Peyer's patch (tissue), 4 donors: ENCODE measurements around the gene ETF1. TPM values are rescaled to one million over a fixed set of nuclear protein-coding genes. Genes with fewer than 3 reads are reported as not detected.

Source experiments
- DNase-seq, 3 donors: peaks; one replicate each; pipeline ENCODE4 v3.0.0-alpha.2; 2017 to 2019
- H3K27ac ChIP-seq, 4 donors: fragments of 200-600 bp; sonication (generic); one replicate each; pipeline ENCODE4 v1.5.1; 2016 to 2019
- H3K27me3 ChIP-seq, 2 donors: fragments of 200-600 bp; sonication (generic); one replicate each; pipeline ENCODE4 v1.5.1; 2019
- H3K36me3 ChIP-seq, 3 donors: fragments of 200-600 bp; sonication (generic); one replicate each; pipeline ENCODE4 v1.5.1; 2016 to 2019
- H3K4me1 ChIP-seq, 4 donors: fragments of 200-600 bp; sonication (generic); one replicate each; pipeline ENCODE4 v1.5.1; 2016 to 2019
- H3K4me3 ChIP-seq, 4 donors: fragments of 200-600 bp; sonication (generic); 1 replicate in 3 of 4; 2 replicates in 1 of 4; pipeline ENCODE4 v1.5.1; 2016 to 2019; ENCODE audit warnings: mild to moderate bottlenecking in 1 of 4
- H3K9me3 ChIP-seq, 4 donors: fragments of 200-600 bp; sonication (generic); one replicate each; pipeline ENCODE4 v1.5.1; 2016 to 2019; ENCODE audit warnings: mild to moderate bottlenecking in 1 of 4
- CTCF ChIP-seq, 6 experiments: fragments of 450-650 bp in 4 of 6; fragments of 200-600 bp in 2 of 6; sonication (generic) in 1 of 6; IDR thresholded peaks; one replicate each; pipeline ENCODE4 v1.5.1; 2017 to 2019; ENCODE audit warnings: antibody characterized with exemption in 6 of 6, mild to moderate bottlenecking in 3 of 6, moderate library complexity in 1 of 6
- POLR2A ChIP-seq, 2 donors: fragments of 450-650 bp; IDR thresholded peaks; one replicate each; pipeline ENCODE4 v1.5.1; 2017; ENCODE audit warnings: antibody characterized with exemption in 2 of 2, mild to moderate bottlenecking in 2 of 2, moderate library complexity in 2 of 2
- total RNA-seq, 4 donors: library from RNA; depleted of rRNA; stranded (reverse); fragments of >200 nt; gene quantifications; one replicate each; pipeline ENCODE4 v1.1.0, GENCODE V29; 2016

The ETF1 gene
- total RNA-seq, 4 donors from 2014 or later = 33.3 to 75.1 (median 39.3) TPM

GRCh38 chr5:138542180-138542955, 668 bp downstream of the ETF1 start:
- DNase-seq = no peak
- Histone ChIP-seq H3K4me1 (peaks cover 0 to 55% (median 23%) of the 10 kb centered on the region in 4 donors), H3K4me3 (peak overlapping the region; percentile 79 to 95 (median 84)), H3K27ac (peak overlapping the region; percentile 95 to 99 (median 98)), H3K9me3 (no peaks in the 10 kb centered on the region), H3K36me3 (no peaks in the 10 kb centered on the region), H3K27me3 (no peaks in the 10 kb centered on the region)
- TF ChIP-seq CTCF (IDR thresholded peaks at IDR 0.05) (no peak), POLR2A (IDR thresholded peaks at IDR 0.05) (no peak)

- Histone ChIP-seq H3K4me1 (peaks cover 0 to 54% (median 23%) of the 10 kb centered on the region in 4 donors), H3K4me3 (peak overlapping the region; percentile 79 to 95 (median 84))
These were observed 1.4 kb downstream of the ETF1 start for GRCh38 chr5:138541511-138542179.

GRCh38 chr5:138539791-138540190, 3.2 kb downstream of the ETF1 start:
- peaks cover 0 to 41% (median 20%) of the 10 kb centered on the region in 4 donors for H3K4me1 ChIP-seq
- H3K27ac ChIP-seq = no peak overlapping the region
- TF ChIP-seq POLR2A (IDR thresholded peaks at IDR 0.05) = no peak

More at GRCh38 chr5:138541511-138542179, 1.4 kb downstream of the ETF1 start:
- TF ChIP-seq POLR2A (IDR thresholded peaks at IDR 0.05) (no peak), CTCF (IDR thresholded peaks at IDR 0.05) (no peak)
- no peaks in the 10 kb centered on the region for H3K36me3 ChIP-seq
- no peaks in the 10 kb centered on the region for H3K27me3 ChIP-seq
- H3K27ac ChIP-seq = peak overlapping the region; percentile 95 to 99 (median 98)
- no peak for DNase-seq
- no peaks in the 10 kb centered on the region for H3K9me3 ChIP-seq

GRCh38 chr5:138538943-138539627, 4.0 kb downstream of the ETF1 start:
- Histone ChIP-seq H3K4me1 (peaks cover 0 to 35% (median 13%) of the 10 kb centered on the region in 4 donors), H3K4me3 (no peak overlapping the region), H3K27me3 (no peaks in the 10 kb centered on the region), H3K27ac (no peak overlapping the region), H3K36me3 (no peaks in the 10 kb centered on the region), H3K9me3 (no peaks in the 10 kb centered on the region)
- no peak for TF ChIP-seq POLR2A (IDR thresholded peaks at IDR 0.05)
- TF ChIP-seq CTCF (IDR thresholded peaks at IDR 0.05) = no peak
- DNase-seq = no peak

More at GRCh38 chr5:138539791-138540190, 3.2 kb downstream of the ETF1 start:
- no peaks in the 10 kb centered on the region for H3K9me3 ChIP-seq
- no peaks in the 10 kb centered on the region for H3K36me3 ChIP-seq
- DNase-seq = no peak
- H3K27me3 ChIP-seq = no peaks in the 10 kb centered on the region
- no peak overlapping the region for H3K4me3 ChIP-seq

GRCh38 chr5:138536665-138537315, 6.2 kb downstream of the ETF1 start:
- Histone ChIP-seq H3K4me1 (peaks cover 0 to 33% (median 11%) of the 10 kb centered on the region in 4 donors), H3K9me3 (no peaks in the 10 kb centered on the region), H3K4me3 (no peak overlapping the region), H3K36me3 (no peaks in the 10 kb centered on the region), H3K27ac (no peak overlapping the region), H3K27me3 (no peaks in the 10 kb centered on the region)
- DNase-seq = no peak
- TF ChIP-seq POLR2A (IDR thresholded peaks at IDR 0.05) = no peak
- TF ChIP-seq CTCF (IDR thresholded peaks at IDR 0.05) = peak in 3 of 6 experiments; percentile 15 to 25 (median 20)
